Stimulated activated CD8-positive, alpha-beta memory T cell treated with anti-CD3 and anti-CD28 coated beads, Interleukin-7, amount 100 ng/mL, for 4 hours (primary cell): Measurements from ENCODE around the gene CIB4.
A peak's percentile ranks its signal among the peaks of the same experiment; 100 is the strongest.

Experiments
- DNase-seq, 2 donors: peaks; one replicate each; pipeline ENCODE4 v3.0.0-alpha.2; 2020; ENCODE audit warnings: low read depth in 2 of 2

Gene CIB4

GRCh38 chr2:26621469-26622199 is 19.5 kb downstream of the CIB4 start:
- no peak for DNase-seq

- no peak for DNase-seq
These were observed 21.0 kb downstream of the CIB4 start for GRCh38 chr2:26620031-26620605.

- DNase-seq: no peak
These were observed 21.6 kb downstream of the CIB4 start for GRCh38 chr2:26619521-26619951.

- no peak for DNase-seq
These were observed 22.1 kb downstream of the CIB4 start for GRCh38 chr2:26619096-26619495.

- no peak for DNase-seq
These were observed 22.6 kb downstream of the CIB4 start for GRCh38 chr2:26618611-26619010.

GRCh38 chr2:26617588-26618083 is 23.5 kb downstream of the CIB4 start:
- DNase-seq: no peak

- DNase-seq: no peak
These were observed 24.2 kb downstream of the CIB4 start for GRCh38 chr2:26616706-26617587.

GRCh38 chr2:26615860-26616705 is 25.1 kb downstream of the CIB4 start:
- no peak for DNase-seq

- no peak for DNase-seq
These were observed 25.8 kb downstream of the CIB4 start for GRCh38 chr2:26615336-26615859.

- no peak for DNase-seq
These were observed 26.7 kb downstream of the CIB4 start for GRCh38 chr2:26614216-26615138.

GRCh38 chr2:26613241-26614215 is 27.6 kb downstream of the CIB4 start:
- no peak for DNase-seq

GRCh38 chr2:26612522-26613240 is 28.5 kb downstream of the CIB4 start:
- DNase-seq: no peak

- DNase-seq: no peak
These were observed 29.1 kb downstream of the CIB4 start for GRCh38 chr2:26612034-26612433.

GRCh38 chr2:26610504-26611335 is 30.4 kb downstream of the CIB4 start:
- DNase-seq: no peak

GRCh38 chr2:26609839-26610277 is 31.3 kb downstream of the CIB4 start:
- DNase-seq: no peak

- no peak for DNase-seq
These were observed 31.9 kb downstream of the CIB4 start for GRCh38 chr2:26609205-26609631.

GRCh38 chr2:26608557-26608956 is 32.6 kb downstream of the CIB4 start:
- DNase-seq: peak in 1 of 2 donors; percentile 4
